Esophagus muscularis mucosa (tissue), 4 donors: ENCODE results near the gene SEMA5B.

Experiments used
- CTCF ChIP-seq, 3 experiments: fragments of 200-600 bp in 2 of 3; fragments of 450-650 bp in 1 of 3; sonication (generic) in 2 of 3; IDR thresholded peaks; one replicate each; pipeline ENCODE4 v1.5.1; 2017 to 2019; ENCODE audit warnings: antibody characterized with exemption in 3 of 3, mild to moderate bottlenecking in 2 of 3, moderate library complexity in 1 of 3
- EP300 ChIP-seq: sonication (generic); formaldehyde crosslinking; IDR thresholded peaks from one replicate; pipeline ENCODE4 v1.6.1; 2017; ENCODE audit warnings: antibody characterized with exemption
- POLR2A ChIP-seq: fragments of 450-650 bp; IDR thresholded peaks from one replicate; pipeline ENCODE4 v1.6.1; 2017; ENCODE audit warnings: antibody characterized with exemption, moderate library complexity, mild to moderate bottlenecking, low read depth
- POLR2AphosphoS5 ChIP-seq, 2 donors: sonication (generic); formaldehyde crosslinking; IDR thresholded peaks; one replicate each; pipeline ENCODE4 v1.6.1; 2017; ENCODE audit warnings: antibody characterized with exemption in 2 of 2

GRCh38 chr3:123058505-123058904, 30.9 kb upstream of the SEMA5B start:
- TF ChIP-seq CTCF (IDR thresholded peaks at IDR 0.05) (no peak), POLR2AphosphoS5 (IDR thresholded peaks at IDR 0.05) (no peak), POLR2A (no peak), EP300 (no peak)
